ENCODE results near the gene GSTK1.

DNA sequence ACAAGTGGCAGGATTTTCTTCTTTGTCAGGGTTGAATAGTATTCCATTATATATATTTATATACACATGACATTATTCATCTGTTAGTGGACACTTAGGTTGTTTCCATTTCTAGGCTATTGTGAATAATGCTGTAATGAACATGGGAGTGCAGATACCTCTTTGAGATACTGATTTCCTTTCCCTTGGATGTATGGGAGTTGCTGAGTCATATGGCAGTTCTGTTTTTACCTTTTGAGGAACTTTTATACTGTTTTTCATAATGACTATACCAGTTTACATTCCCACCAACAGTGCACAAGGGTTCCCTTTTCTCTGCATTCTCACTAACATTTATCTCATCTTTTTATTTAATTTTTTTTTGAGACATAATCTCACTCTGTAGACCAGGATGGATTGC, 50.9 kb downstream of the GSTK1 start:
- no peak for TF ChIP-seq SP1 (IDR thresholded peaks at IDR 0.05; ENCODE audit: low read depth, low read length)
- TF ChIP-seq EGR1 (IDR thresholded peaks at IDR 0.05; ENCODE audit: borderline replicate concordance in 1 of 2, low read depth in 2 of 2, low read length in 2 of 2) = no peak
- TF ChIP-seq, protein P1, sequence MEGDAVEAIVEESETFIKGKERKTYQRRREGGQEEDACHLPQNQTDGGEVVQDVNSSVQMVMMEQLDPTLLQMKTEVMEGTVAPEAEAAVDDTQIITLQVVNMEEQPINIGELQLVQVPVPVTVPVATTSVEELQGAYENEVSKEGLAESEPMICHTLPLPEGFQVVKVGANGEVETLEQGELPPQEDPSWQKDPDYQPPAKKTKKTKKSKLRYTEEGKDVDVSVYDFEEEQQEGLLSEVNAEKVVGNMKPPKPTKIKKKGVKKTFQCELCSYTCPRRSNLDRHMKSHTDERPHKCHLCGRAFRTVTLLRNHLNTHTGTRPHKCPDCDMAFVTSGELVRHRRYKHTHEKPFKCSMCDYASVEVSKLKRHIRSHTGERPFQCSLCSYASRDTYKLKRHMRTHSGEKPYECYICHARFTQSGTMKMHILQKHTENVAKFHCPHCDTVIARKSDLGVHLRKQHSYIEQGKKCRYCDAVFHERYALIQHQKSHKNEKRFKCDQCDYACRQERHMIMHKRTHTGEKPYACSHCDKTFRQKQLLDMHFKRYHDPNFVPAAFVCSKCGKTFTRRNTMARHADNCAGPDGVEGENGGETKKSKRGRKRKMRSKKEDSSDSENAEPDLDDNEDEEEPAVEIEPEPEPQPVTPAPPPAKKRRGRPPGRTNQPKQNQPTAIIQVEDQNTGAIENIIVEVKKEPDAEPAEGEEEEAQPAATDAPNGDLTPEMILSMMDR (IDR thresholded peaks at IDR 0.05 in 2 of 3, conservative IDR thresholded peaks at IDR 0.05 in 1 of 3; ENCODE audit: control insufficient read depth in 2 of 3, extremely low read depth in 1 of 3, insufficient read depth in 1 of 3, low read depth in 3 of 3, low read length in 3 of 3) = no peak
- TF ChIP-seq BMI1 (IDR thresholded peaks at IDR 0.05; ENCODE audit: borderline replicate concordance) = no peak
- TF ChIP-seq USF1 (IDR thresholded peaks at IDR 0.05; ENCODE audit: borderline replicate concordance, extremely low read length, insufficient read depth, low read depth, low read length) = no peak
- TF ChIP-seq POLR2A (IDR thresholded peaks at IDR 0.05; ENCODE audit: low read depth, low read length) = no peak
- no peak for TF ChIP-seq BHLHE40 (IDR thresholded peaks at IDR 0.05; ENCODE audit: borderline replicate concordance in 1 of 2, low read depth in 2 of 2, low read length in 1 of 2)
- no peak for TF ChIP-seq FOXM1 (IDR thresholded peaks at IDR 0.05; ENCODE audit: low read depth, low read length)
- TF ChIP-seq, protein P2, sequence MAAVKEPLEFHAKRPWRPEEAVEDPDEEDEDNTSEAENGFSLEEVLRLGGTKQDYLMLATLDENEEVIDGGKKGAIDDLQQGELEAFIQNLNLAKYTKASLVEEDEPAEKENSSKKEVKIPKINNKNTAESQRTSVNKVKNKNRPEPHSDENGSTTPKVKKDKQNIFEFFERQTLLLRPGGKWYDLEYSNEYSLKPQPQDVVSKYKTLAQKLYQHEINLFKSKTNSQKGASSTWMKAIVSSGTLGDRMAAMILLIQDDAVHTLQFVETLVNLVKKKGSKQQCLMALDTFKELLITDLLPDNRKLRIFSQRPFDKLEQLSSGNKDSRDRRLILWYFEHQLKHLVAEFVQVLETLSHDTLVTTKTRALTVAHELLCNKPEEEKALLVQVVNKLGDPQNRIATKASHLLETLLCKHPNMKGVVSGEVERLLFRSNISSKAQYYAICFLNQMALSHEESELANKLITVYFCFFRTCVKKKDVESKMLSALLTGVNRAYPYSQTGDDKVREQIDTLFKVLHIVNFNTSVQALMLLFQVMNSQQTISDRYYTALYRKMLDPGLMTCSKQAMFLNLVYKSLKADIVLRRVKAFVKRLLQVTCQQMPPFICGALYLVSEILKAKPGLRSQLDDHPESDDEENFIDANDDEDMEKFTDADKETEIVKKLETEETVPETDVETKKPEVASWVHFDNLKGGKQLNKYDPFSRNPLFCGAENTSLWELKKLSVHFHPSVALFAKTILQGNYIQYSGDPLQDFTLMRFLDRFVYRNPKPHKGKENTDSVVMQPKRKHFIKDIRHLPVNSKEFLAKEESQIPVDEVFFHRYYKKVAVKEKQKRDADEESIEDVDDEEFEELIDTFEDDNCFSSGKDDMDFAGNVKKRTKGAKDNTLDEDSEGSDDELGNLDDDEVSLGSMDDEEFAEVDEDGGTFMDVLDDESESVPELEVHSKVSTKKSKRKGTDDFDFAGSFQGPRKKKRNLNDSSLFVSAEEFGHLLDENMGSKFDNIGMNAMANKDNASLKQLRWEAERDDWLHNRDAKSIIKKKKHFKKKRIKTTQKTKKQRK (IDR thresholded peaks at IDR 0.05; ENCODE audit: low read depth, low read length) = no peak
